HUES64 (cell line): ENCODE data around the gene TRAPPC6A.

Source experiments
- H3K27ac ChIP-seq: 2 replicates; pipeline ENCODE4 v1.7.0; 2013; ENCODE audit warnings: low read depth, low read length, inconsistent platforms
- H3K27me3 ChIP-seq: 2 replicates; pipeline ENCODE4 v1.6.1; 2013; ENCODE audit warnings: mild to moderate bottlenecking, low read length; ENCODE audit not compliant: insufficient read depth
- H3K36me3 ChIP-seq: 2 replicates; pipeline ENCODE4 v1.6.1; 2013; ENCODE audit warnings: mild to moderate bottlenecking, low read length; ENCODE audit not compliant: insufficient read depth
- H3K4me1 ChIP-seq: 2 replicates; pipeline ENCODE4 v1.6.1; 2013; ENCODE audit warnings: mild to moderate bottlenecking, low read length, moderate library complexity; ENCODE audit not compliant: insufficient read depth
- H3K4me3 ChIP-seq: 2 replicates; pipeline ENCODE4 v1.5.1; 2013; ENCODE audit warnings: mild to moderate bottlenecking, low read length, moderate library complexity
- H3K9ac ChIP-seq: 2 replicates; pipeline ENCODE4 v1.6.1; 2013; ENCODE audit warnings: mild to moderate bottlenecking, low read depth, low read length
- H3K9me3 ChIP-seq: 2 replicates; pipeline ENCODE4 v1.6.1; 2013; ENCODE audit warnings: low read depth, low read length; ENCODE audit not compliant: insufficient read depth
- WGBS: fragments of 150-250, 120-280 bp; methylation state at CpG from one replicate; pipeline ENCODE4 v1.1.7; 2013; ENCODE audit warnings: missing lambda C conversion rate; 5-methylcytosine and 5-hydroxymethylcytosine counted together

The TRAPPC6A gene

DNA sequence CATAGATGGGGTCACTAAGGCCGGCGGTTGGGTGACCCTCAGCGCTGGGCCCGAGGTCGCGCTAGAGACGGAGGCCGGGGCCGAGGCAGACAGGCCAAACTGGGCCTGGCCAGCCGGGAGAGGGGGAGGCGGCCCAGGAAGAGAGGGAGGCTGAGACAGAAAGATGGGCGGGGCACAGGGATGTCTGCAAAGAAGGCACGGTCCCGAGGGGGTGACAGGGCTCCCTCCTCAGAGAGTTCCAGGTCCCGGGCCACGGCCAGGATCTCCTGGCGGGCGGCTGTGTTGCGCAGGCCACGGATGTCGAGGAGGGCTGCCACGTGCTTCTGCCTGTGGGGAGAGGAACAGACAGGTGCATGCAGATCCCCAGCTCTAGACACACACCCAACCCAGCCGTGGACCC lies 35.0 kb upstream of the TRAPPC6A start:
- H3K9ac ChIP-seq: no peak overlapping the region
- H3K4me1 ChIP-seq: peaks cover 7% of the 10 kb centered on the region; the same call in 1 of the 2 replicates
- H3K9me3 ChIP-seq: no peaks in the 10 kb centered on the region
- no peak overlapping the region for H3K4me3 ChIP-seq
- H3K36me3 ChIP-seq: no peaks in the 10 kb centered on the region
- H3K27me3 ChIP-seq: peaks cover 33% of the 10 kb centered on the region
- 89% methylated on average over 23 of the region's 23 CpGs for WGBS
- H3K27ac ChIP-seq: no peak overlapping the region

DNA sequence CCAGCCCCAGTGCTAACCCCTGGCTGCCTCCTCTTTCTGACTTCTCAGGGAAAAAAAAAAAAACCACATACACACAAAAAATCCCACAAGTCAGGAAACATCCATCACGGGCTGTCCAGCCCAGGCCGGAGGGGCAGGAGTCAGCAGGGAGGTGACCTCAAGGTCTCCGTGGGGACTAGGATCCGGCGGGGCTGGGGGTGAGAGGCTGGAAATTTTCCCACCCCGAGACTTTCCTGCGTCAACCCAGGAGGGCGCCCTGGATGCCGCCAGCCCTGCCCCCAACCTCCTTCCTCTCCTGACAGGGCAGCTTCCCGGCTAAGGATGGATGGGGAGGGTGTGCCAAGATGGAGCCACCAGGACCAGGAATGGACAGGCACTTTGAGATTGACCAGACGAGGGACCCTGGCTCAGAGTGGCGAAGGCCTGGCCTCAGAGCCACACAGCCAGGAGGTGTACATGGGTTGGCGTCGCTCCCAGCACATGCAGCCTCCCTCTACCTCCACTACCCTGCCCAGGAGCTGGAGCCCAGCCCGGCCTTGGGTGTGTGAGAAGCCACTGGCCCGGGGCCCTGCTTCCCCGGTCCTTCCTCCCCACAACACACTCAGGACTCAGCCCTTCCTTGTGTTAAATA lies 33.8 kb upstream of the TRAPPC6A start:
- WGBS: 78% methylated on average over 17 of the region's 17 CpGs
- Histone ChIP-seq H3K4me3 (no peak overlapping the region), H3K9me3 (no peaks in the 10 kb centered on the region), H3K27me3 (peaks cover 21% of the 10 kb centered on the region), H3K27ac (no peak overlapping the region), H3K36me3 (no peaks in the 10 kb centered on the region), H3K9ac (no peak overlapping the region), H3K4me1 (peaks cover 4% of the 10 kb centered on the region; the same call in 1 of the 2 replicates)

DNA sequence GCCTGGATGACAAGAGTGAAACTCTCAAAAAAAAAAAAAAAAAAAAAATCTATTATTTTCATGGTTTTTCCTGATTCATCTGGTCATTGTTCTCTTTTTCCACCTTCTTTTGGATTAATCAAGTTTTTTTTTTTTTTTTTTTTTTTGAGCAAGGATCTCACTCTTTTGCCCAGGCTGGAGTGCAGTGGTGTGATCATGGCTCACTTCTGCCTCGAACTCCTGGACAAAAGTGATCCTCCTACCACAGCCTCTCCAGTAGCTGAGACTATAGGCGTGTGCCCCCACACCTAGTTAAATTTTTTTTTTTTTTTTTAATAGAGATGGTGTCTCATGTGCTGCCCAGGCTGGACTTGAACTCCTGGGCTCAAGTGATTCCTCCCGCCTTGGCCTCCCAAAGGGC lies 28.3 kb upstream of the TRAPPC6A start:
- Histone ChIP-seq H3K9ac (no peak overlapping the region), H3K27me3 (no peaks in the 10 kb centered on the region), H3K9me3 (no peaks in the 10 kb centered on the region), H3K27ac (no peak overlapping the region), H3K4me3 (no peak overlapping the region), H3K36me3 (no peaks in the 10 kb centered on the region), H3K4me1 (no peaks in the 10 kb centered on the region)
- 88% methylated on average over 2 of the region's 3 CpGs for WGBS

DNA sequence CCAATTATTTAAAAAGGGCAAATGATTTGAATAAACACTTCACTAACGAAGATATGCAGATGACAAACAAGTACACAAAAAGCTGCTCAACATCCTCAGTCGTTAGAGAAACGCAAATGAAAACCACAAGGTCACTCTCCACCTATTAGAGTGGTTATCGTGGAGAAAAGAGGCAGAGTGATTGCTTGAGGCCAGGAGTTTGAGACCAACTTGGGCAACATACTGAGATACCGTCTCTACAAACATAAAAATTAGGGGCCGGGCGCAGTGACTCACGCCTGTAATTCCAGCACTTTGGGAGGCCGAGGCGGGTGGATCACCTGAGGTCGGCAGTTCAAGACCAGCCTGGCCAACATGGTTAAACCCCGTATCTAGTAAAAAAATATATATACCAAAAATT lies 27.8 kb upstream of the TRAPPC6A start:
- H3K27ac ChIP-seq: no peak overlapping the region
- no peaks in the 10 kb centered on the region for H3K27me3 ChIP-seq
- no peaks in the 10 kb centered on the region for H3K9me3 ChIP-seq
- H3K9ac ChIP-seq: no peak overlapping the region
- 85% methylated on average over 12 of the region's 12 CpGs for WGBS
- no peak overlapping the region for H3K4me3 ChIP-seq
- H3K4me1 ChIP-seq: no peaks in the 10 kb centered on the region
- H3K36me3 ChIP-seq: no peaks in the 10 kb centered on the region

DNA sequence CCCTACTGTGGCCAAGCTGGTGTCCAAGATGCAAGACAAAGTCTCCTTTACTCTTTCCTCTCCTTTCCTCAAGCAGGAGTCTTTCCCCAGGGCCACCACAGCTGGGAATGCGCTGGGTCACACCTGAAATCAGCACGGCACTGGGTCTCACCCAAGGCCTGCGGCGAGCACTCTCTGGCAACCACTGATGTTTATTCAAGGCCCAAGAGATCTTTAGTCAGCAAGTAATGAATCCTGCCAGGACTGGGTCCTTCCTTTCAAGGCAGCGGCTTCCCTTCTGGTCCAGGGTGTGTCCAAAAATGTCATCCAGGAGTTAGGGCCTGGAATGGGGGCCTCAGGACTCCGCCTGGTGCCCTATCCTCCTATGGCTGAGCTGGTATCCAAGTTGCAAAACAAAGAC lies 24.6 kb upstream of the TRAPPC6A start:
- Histone ChIP-seq H3K4me1 (no peaks in the 10 kb centered on the region), H3K27me3 (no peaks in the 10 kb centered on the region), H3K9me3 (no peaks in the 10 kb centered on the region), H3K27ac (no peak overlapping the region), H3K9ac (no peak overlapping the region), H3K4me3 (no peak overlapping the region), H3K36me3 (no peaks in the 10 kb centered on the region)
- WGBS: 90% methylated on average over 6 of the region's 6 CpGs

DNA sequence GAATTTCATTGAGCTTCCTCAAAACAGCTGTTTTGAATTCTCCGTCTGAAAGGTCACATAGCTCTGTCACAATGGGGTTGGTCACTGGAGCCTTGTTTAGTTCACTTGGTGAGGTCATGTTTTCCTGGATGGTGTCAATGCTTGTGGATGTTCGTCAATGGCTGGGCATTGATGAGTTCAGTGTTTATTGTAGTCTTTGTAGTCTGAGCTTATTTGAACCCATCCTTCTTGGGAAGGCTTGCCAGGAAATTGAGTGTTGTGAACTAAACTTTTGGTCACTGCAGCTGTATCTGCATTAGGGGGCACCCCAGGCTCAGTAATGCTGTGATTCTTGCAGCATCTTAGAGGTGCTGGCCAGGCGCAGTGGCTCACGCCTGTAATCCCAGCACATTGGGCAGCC lies 22.5 kb upstream of the TRAPPC6A start:
- Histone ChIP-seq H3K4me1 (no peaks in the 10 kb centered on the region), H3K4me3 (no peak overlapping the region), H3K36me3 (no peaks in the 10 kb centered on the region), H3K9ac (no peak overlapping the region), H3K27me3 (no peaks in the 10 kb centered on the region), H3K27ac (no peak overlapping the region), H3K9me3 (no peaks in the 10 kb centered on the region)
- WGBS: 72% methylated on average over 4 of the region's 4 CpGs

DNA sequence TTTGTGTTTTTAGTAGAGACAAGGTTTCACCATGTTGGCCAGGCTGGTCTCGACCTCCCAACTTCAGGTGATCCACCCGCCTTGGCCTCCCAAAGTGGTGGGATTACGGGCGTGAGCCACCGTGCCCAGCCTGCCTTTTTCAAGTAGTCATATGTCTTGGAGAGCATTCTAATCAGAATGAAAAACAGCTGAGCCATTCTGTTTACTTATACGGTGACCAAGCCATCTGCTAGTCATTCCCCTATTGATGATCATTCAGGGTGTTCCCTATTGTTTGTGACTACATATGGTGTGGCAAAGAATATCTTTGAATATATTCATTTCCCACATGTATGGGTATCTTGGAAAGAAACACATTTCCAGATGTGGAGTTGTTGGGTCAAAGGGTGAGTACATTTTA lies 17.7 kb upstream of the TRAPPC6A start:
- Histone ChIP-seq H3K36me3 (no peaks in the 10 kb centered on the region), H3K9me3 (no peaks in the 10 kb centered on the region), H3K9ac (no peak overlapping the region), H3K27ac (no peak overlapping the region), H3K4me1 (no peaks in the 10 kb centered on the region), H3K4me3 (no peak overlapping the region), H3K27me3 (no peaks in the 10 kb centered on the region)
- 77% methylated on average over 6 of the region's 6 CpGs for WGBS

DNA sequence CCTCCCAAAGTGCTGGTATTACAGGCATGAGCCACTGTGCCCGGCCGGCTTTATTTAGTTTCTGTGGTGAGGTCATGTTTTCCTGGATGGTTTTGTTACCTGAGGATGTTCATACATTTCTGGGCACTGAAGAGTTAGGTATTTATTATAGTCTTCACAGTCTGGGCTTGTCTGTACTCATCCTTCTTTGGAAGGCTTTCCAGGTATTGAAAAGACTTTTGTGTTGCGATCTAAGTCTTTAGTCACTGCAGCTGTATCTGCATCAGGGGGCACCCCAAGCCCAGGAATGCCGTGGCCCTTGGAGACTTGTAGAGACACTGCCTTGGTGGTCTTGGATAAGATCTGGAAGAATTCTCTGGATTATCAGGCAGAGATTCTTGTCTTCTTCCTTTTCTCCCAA lies 13.3 kb upstream of the TRAPPC6A start:
- Histone ChIP-seq H3K27ac (no peak overlapping the region), H3K36me3 (no peaks in the 10 kb centered on the region), H3K4me3 (no peak overlapping the region), H3K4me1 (no peaks in the 10 kb centered on the region), H3K9ac (no peak overlapping the region), H3K27me3 (no peaks in the 10 kb centered on the region), H3K9me3 (no peaks in the 10 kb centered on the region)
- 90% methylated on average over 4 of the region's 4 CpGs for WGBS

DNA sequence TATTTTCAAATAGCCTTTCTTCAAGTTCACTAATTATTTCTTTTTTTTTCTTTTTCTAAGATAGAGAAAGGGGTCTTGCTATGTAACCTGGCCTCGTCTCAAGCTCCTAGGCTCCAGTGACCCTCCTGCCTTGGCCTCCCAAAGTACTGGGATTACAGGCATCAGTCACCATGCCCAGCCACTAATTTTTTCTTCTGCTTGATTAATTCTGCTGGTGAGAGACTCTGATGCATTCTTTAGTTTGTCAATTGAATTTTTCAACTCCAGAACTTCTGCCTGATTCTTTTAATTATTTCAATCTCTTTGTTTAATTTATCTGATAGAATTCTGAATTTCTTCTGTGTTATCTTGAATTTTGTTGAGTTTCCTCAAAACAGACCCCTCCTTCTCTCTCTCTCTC lies 11.9 kb upstream of the TRAPPC6A start:
- Histone ChIP-seq H3K27me3 (no peaks in the 10 kb centered on the region), H3K4me1 (no peaks in the 10 kb centered on the region), H3K4me3 (no peak overlapping the region), H3K36me3 (no peaks in the 10 kb centered on the region), H3K27ac (no peak overlapping the region), H3K9ac (no peak overlapping the region), H3K9me3 (no peaks in the 10 kb centered on the region)
- 100% methylated on average over 1 of the region's 1 CpG for WGBS

DNA sequence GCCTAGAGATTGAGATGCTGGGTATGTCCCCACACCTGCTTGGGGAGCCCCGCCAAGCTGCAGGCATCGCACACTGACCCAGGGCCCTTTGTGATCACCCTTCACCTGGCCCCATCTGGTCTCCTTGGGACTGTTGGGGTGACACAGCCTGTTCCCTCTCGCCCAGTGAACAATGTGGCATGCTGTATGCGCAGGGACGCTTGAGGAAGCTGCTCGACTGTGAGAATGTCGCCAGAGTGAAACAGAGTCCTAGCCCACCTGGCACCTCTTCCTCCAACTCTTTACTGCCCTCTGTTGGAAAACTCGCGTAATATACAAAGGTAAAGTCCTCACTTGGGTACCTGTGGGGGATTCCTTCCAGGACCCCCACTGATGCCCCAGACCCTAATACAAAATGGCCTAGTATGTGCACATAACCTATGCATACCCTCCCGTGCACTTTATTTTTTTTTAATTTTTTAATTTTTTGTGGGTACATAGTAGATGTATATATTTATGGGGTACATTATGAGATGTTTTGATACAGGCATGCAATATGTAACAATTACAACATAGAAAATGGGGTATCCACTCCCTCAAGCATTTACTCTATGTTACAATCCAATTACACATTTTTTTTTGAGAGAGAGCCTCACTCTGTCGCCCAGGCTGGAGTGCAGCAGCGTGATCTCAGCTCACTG lies 9.5 kb upstream of the TRAPPC6A start:
- Histone ChIP-seq H3K4me1 (no peaks in the 10 kb centered on the region), H3K36me3 (no peaks in the 10 kb centered on the region), H3K9me3 (no peaks in the 10 kb centered on the region), H3K27me3 (no peaks in the 10 kb centered on the region), H3K27ac (no peak overlapping the region), H3K4me3 (no peak overlapping the region), H3K9ac (no peak overlapping the region)
- 40% methylated on average over 11 of the region's 12 CpGs for WGBS

DNA sequence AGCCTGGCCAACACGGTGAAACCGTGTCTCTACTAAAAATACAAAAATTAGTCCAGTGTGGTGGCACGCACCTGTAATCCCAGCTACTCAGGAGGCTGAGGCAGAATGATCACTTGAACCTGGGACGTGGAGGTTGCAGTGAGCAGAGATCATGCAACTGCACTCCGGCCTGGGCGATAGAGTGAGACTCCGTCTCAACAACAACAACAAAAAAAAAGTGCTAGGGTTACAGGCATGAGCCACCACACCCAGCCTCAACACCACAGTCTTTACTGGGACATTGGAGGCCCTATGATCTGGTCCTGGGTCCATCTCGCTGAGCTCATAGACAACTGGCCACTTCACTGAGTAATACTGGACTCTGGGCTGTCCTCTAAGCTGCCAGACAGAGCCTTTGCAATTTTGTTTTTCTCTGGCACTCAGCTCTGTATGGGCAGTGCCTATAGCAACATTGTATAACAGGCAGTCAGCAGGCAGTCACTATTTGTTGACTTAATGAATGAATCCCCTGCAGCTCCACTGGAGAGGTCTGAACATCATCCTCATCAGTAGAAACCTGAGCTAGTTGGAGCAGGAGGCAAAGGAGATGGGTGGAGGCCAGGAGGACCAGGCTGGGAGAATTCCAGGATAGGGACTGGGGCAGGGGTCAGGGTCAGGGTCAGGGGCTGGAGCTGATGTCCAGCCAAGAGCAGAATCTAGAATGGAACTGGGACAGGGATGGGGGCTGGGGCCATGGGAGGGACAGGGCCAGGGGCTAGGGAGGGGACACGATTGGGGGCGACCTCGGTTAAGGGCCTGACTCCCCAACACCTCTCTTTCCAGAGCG lies 8.7 kb upstream of the TRAPPC6A start:
- 90% methylated on average over 12 of the region's 12 CpGs for whole genome bisulfite sequencing
- Histone ChIP-seq H3K36me3 (no peaks in the 10 kb centered on the region), H3K4me3 (no peak overlapping the region), H3K27me3 (no peaks in the 10 kb centered on the region), H3K4me1 (no peaks in the 10 kb centered on the region), H3K9ac (no peak overlapping the region), H3K27ac (no peak overlapping the region), H3K9me3 (no peaks in the 10 kb centered on the region)
